CD4-positive, alpha-beta T cell treated with Interleukin-12 subunit alpha and Interleukin-12 subunit beta, for 1 hour (primary cell): ENCODE results near the gene PCAT6.
"Not testable (repeated sequence)": the region's sequence is repeated elsewhere in the genome, so short reads cannot be mapped to it uniquely, and the experiment has no call there.

Experiments
- DNase-seq: peaks from one replicate; pipeline ENCODE4 v3.0.0-alpha.2; 2020

Gene PCAT6

DNA sequence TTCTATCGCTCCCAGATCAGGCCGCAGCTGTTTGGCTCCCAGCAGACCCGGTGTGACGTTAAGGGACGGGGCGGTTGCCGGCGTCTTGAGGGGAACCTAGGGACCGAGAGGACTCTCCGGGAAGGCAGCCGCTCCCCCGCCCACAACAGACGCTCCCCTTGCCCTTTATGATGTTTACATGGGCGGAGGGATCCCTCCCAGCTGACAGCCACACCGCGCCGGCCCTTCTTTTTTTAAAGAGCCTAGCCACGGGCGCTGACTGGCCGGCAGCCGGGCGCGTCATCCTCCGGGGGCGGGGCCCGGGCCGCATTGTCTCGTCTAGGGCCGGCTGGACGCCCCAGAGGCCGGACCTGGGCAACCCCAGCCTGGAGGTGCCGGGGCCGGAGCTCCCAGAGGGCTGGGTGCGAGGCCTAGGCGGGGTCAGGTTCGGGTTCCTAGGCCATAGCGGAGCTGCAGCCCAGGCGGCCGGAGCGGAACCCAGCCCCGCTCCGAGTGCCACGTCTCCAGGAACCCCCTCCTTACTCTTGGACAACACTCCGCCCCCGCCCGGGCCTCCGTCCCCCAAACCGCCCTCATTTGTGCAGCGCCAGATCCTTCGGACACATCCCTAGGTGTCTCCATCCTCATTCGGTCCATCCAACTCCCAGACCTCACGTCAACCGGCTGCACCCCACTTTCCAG lies at the start of gene PCAT6:
Gene PCAT6 (plus strand): TSS at position 340 of the 681 bp plus-strand sequence.
- peak; percentile 91 for DNase-seq

DNA sequence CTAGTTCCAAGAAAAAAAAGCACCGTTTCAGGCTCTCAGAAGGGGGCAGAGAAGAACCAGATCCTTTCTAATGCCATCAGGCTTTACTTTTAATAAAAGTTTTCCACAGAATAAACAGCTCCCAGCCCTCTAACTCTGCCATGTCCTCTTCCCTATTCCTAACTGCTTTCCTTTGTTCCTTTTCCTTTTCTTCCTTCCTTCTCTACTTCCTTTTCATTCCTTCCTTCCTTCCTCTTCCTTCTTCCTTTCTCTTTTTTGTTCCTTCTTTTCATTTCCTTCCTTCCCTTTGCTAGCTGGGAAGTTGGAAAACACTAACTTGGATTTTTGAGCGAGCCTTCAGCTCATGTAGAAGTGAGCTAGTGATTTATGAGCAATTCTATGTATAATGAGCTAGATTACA lies 48.7 kb upstream of the PCAT6 start:
- no peak for DNase-seq

DNA sequence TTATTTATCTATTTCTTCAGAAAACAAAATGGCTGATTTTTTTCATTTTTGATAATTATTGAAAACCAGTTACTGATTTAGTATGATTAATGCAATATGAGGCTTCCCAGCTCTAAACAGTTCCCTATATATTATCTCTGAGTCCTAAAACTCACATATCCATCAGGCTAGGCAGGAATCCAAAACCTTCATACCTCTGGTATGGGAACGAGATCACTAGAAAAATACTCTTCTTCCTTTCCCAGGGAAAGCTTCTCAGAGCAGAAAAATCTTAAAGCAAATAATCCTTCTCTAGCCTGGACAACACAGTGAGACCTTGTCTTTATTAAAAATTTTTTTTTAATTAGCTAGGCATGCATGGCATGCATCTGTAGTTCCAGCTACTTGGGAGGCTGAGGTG lies 45.0 kb upstream of the PCAT6 start:
- DNase-seq, result no peak

DNA sequence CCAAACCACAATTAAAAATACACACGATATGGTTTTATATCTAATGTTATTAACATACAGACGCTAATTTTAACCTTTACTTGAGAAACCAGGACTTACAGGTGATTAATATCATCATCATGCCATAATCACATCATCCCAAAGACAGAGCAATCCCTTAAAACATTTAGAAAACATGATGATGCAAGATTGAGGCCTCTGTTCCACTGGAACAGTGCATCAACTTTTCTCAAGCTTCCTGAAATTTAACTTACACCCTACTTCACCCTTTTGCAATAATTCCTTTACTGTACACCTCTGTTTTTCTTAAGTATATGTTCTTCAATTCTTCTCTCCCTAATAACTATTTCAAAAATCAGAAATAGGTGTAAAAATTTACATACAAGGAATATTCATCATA lies 40.6 kb upstream of the PCAT6 start:
- no peak for DNase-seq

DNA sequence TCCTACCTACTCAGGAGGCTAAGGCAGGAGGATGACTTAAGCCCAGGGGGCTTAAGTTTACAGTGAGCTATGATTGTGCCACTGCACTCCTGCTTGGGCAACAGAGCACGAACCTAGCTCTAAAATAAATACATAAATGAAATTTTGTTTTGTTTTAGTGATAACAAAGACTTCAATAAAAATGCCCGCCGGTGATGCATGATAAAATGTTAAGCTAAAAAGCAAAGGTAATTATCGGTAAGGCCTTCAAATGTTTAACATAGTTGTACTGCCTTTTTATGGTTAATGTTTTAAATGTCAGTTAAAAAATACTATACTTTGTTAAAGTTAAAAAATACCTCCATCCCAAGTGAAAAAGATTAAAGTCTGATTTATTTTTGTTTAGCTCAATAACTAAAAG lies 29.6 kb upstream of the PCAT6 start:
- DNase-seq, result no peak

DNA sequence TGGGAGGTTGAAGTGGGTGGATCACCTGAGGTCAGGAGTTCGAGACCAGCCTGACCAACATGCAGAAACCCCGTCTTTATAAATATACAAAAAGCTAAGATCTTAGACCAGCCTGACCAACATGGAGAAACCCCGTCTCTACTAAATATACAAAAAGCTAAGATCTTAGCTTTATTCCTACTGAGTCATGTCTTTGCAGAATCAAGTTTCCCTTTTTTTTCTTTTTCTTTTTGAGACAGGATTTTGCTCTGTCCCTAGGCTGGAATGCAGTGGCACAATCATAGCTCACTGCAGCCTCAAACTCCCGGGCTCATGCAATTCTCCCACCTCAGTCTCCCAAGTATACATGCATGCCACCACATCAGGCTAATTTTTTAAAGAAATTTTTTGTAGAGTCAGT lies 23.9 kb upstream of the PCAT6 start:
- no peak for DNase-seq

DNA sequence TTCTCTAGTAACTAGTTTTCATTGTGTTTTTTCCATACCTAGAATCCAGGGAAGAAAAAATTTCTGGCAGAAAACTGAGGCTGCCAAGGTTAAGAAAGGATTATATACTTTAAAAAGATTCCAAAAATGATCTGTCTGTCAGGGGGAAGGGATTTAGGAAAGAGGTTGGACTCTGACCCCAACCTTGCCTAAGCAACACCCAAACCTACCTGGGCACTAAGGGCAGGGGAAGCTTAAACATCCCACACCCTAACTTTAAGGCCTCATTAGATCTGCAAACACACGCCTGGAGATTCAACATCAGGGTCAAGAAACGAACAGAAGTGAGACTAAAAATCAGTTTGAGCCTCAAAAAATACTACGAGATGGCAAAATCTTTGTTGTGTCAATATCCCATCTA lies 22.0 kb upstream of the PCAT6 start:
- DNase-seq, result no peak

DNA sequence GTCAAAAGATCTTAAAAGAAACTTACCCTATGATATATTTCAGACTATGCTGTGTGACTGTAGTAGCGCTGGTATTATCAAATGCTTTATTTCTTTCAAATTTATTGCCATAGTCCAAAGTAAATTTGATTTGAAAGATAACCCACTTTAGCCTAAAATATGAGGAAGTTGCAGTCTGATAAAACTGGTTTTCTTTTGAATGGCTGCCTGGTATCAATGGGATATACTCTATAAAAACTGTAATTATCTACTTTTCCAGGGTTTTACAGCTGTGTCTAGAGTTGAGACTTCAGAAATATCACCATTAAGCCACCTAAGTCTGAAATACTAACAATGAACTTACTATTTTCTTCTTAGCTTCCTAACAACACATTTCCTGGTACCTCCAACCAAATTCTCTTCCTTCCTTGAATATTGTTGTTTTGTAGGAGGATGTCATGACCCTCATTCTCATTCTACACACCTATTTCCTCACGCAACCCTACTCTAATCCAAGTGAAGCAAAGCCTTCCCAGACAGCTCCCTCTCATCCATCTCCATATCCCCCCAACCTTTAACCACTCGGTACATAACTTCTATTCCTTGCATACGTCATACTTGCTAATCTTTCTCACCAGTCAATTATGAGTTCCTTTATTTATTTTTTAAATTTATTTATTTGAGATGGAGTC lies 19.5 kb upstream of the PCAT6 start:
- DNase-seq, result no peak

DNA sequence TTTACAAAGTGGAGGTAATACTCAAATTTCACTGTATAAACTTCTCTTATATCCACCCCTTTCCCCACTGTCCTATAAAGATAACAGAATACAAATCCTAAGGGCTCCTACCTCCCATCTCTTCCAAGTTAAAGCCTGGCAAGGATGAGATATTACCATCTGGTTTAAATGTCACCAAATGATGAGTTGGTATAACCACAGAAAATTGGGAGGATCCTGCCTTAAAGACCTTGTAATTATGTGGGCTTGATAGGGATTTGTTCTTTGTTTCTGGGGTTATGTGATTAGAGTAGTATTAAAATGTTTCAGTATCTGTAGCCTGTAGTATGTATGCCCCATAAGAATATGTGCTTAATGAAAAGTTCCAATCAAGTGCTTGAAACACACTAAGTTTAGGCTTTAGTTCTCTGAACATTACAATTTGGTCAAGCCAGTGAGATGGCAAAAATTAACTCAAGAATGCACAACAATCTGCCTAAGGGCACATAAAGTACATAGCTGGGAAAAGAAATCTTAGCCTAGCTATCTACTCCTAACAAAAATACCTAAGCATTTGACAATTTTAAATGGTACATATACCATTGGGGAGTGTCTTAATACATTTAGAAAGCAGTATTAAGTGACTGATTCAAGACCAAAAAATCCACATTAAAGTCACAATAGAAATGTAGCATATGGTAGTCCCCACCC lies 16.6 kb upstream of the PCAT6 start:
- DNase-seq, result no peak

DNA sequence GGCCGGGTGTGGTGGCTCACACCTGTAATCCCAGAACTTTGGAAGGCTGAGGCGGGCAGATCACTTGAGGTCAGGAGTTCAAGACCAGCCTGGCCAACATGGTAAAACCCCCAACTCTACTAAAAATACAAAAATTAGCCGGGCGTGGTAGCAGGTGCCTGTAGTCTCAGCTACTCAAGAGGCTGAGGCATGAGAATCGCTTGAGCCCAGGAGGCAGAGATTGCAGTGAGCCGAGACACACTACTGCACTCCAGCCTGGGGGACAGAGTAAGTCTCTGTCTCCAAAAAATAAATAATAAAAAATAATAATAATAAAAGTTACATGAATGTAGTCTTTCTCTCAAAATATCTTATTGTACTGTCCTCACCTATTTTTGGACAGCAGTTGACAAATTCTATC lies 15.8 kb upstream of the PCAT6 start:
- not testable (repeated sequence) for DNase-seq

DNA sequence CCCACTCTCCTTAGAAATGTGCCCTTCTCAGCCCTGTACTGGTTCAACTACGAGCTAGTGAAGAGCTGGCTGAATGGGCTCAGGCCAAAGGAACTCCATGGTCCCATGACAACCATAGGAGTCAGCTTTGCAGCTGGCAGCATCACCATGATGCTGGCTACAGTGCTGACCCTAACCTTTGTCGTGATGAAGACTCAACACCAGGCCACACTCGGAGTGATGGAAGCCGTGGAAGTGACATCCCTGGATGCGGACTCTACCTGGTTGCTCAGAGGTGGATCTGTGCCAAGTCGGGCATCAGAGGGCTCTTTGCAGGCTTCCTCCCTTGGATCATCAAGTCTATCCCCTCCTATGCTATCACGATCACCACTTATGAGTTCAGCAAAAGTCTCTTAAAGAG lies 14.1 kb upstream of the PCAT6 start:
- no peak for DNase-seq

DNA sequence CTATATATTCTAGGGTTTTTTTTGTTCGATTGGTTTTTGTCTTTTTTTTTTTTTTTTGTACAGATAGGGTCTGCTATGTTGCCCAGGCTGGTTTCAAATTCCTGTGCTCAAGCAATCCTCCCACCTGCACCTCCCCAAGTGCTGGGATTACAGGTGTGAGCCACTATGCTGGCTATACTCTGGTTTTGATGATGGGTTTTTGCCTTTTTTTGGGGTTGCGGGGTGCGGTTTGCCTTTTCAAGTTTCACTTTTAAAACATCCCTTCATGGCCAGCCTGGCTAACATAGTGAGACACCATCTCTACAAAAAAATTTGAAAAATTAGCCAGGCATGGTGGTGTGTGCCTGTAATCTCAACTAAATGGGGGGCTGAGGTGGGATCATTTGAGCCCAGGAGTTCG lies 12.5 kb upstream of the PCAT6 start:
- no peak for DNase-seq

DNA sequence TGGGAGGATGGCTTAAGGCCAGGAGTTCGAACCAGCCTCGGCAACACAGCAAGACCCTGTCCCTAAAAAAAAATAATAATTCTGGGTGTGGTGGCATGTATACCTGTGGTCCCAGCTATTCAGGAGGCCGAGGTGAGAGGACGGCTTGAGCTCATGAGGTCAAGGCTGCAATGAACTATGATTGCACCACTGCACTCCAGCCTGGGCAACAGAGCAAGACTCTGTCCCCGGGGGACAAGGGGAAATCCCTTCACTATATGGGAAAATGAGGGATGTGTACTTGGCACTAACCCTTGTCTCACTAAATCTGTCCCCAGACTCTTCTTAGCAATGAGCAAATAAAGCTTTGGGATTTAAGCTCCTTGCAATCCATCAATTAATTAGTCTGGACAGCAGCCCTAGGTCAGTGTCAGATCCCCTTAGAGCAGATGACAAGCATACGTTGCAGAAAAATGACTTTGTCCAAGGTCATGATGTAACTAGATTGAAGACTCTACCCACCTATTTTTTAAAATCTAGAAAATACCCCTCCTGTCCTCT lies 11.9 kb upstream of the PCAT6 start:
- no peak for DNase-seq

DNA sequence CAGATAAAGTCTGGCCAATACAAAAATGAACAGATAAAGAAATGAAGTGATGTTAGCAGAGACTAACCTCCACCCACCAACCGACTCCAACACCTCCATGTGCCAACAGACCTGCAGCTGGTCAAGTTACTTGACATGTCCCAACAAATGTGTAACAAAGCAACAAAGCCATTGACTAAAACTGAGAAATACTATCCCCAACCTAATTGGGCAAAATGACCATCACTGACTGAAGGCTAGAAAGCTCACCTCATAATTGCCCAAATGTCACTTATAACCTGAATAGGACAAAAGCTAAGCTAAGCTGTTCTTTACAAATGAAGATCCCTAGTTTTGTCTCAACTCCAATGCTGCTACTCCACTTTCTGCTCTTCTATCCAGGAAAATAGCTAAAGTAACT lies 10.0 kb upstream of the PCAT6 start:
- DNase-seq, result no peak

DNA sequence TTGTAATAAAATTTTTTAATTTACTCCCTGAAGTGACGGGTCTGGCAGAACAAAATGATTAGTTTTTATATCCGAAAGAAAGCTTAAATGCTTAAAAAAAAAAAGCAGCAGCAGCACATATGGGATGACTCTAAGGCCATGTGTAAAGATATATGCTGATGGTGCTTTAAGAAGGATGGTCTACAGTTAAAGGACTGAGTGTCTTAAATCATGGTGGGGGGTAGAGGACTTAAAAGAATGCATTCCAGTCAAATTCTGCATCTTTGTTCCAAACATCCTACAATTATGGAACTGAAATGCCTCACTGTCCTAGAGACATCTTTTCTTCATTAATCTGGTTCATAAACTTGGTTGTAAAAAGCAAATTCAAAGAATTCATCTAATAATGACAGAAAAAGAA lies 9.6 kb upstream of the PCAT6 start:
- no peak for DNase-seq

DNA sequence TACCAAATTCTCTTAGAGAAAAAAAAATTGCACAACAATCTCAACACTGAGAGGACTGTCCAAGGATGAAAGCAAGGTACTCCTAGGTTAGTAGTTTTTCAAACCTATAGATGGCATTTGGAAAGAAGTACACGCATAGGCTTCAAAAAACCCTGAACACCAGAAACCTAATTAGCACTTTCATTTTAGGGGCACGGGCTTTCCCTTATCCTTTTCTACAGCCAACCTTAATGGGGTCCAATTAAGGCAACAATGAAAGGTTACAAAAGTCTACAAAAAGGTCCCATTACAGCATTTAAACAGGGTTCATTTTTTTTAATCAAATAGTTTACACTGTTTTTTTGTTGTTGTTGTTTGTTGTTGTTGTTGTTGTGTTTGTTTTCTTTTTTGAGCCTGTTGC lies 8.7 kb upstream of the PCAT6 start:
- DNase-seq, result no peak

DNA sequence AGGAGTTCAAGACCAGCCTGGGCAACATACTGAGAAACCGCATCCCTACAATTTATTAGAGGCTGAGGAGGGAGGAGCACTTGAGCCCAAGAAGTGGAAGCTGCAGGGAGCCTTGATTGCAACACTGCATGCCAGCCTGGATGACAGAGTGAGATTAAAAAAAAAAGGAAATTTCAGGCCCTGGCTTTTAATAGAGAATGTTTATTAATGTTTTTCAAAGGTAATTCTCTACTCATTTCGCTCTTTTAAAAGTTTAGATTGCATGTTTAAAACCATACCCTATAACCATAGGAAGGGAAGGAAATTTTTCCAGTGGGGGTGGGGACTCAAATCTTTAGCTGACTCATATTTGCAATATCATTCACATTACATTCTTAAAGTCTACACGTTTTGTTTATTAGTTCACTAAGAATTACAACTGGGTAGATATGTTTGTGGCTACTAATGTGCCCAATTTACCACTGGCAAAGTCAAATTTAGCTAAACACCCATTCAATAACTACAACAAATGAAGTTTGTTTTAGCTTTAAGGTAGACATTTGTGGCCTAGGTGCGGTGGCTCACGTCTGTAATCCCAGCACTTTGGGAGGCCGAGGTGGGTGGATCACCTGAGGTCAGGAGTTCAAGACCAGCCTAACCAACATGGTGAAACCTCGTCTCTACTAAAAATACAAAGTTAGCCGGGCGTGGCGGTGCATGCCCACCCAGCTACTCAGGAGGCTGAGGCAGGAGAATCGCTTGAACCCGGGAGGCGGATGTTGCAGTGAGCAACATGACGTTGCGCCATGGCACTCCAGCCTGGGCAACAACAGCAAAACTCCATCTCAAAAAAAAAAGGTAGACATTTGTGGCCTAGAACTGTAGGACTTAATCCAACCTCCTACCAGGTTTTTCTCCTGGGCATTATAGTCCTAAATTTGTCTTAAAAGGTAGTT lies 7.5 kb upstream of the PCAT6 start:
- DNase-seq, result no peak

DNA sequence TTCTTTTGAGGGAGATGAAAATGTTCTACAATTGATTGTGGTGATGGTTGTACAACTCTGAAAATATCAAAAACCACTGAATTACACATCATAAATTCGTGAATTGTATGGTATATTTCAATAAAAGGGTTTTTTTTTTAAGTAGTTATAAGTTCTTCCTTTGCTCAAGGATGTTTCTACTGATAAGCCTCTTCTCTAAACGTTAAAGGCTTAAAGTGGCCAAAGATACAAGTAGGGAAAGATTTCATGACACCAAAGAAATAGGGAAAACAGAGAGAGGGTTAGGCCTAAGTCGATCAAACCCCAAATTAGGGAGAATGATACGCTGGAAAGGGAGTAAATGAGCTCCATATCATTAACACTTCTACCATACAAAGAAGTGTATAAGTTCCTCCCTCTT lies 6.6 kb upstream of the PCAT6 start:
- no peak for DNase-seq

DNA sequence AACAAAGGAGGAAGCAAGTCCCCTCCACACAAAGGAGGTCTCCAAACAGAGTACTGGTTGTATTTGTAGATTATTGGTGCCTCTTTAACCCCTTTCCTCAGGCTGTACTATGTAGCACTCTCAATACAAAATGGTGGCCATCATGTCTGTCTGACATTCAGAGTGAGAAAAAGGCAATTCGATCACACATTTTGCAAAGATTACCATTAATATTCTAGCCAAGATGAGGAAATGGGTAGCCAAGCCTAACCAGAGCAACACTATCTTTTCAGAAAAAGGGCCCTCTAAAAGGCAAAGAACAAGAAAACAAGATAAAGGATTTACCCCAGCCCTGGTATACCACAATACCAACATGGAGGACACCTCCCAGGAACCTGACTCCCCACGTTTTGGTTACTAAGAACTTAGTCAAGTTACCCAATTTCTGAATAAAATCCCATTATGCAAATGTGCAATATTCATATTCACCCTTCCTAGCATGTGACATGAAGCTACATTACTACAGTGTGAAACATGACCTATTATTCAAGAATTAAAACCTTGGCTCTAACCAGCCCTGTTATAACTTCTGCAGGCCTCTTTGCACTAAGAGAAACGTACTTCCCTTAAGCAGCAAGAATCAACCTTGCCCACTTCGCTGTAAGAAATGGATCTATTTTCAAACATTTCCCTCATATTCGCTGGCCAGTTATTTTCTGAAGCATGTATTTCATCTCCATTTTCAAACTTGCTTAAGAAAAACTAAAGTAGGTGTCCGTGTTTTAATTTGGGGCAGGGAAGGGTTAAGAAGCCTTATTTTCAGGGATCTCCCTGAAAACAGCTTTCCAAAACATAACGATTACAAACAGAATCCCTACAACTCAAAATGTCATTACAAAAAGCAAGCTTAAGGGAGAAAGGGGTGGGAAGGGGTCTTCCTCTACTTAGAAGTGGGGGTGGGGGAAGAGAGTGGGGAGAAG lies 4.6 kb upstream of the PCAT6 start:
- peak; percentile 11 for DNase-seq

DNA sequence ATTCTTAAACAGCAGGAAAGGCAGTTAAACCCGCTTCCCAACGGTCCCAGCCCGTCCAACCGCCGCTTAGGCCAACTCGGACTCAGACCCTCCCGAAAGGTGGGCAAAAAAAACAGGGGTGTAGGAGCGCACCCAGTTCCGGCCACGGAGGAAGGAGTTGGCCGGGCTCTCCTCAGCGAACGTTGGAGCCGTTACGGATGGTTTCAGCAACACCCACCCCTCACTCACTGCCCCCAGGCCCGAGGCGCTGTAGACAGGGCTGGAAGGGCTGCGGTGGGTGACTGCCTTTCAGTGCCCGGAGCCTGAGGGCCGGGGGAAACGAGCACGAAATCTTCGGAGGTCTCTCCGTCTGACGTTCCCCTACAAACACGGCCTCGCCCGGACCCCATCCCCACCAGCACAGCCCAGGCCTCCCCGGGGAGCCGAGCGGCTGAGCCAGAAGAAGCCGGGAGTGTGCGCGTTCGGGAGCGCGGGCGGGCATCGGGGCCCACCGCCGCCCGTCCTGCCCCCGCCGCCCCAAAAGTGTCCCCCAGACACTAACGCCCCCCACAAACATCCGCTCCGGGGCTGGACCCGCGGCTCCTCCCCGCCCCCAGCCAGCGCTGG lies 3.8 kb upstream of the PCAT6 start:
- DNase-seq, result peak; percentile 4

DNA sequence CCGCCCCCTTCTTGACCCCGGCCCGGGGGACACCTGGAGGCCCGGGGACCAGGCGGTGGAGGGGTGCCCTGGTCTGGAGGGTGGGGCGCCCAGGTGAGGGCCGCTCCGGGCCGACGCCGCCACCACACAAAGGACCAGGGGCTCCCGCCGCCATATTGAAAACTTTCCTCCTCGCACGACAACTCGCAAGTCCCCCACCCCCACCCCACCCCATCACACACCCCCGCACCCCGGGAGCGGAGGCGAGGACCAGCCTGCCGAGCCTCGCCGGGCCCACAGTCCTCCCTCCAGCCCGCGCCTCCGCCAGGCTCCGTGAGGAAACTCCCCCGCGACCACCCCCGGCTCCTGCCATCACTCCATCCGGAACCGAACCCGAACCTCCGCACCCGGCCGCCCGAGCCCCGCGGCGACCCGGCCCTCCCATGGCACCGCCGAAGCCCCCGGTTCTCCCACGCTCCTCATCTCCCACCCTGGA lies 3.3 kb upstream of the PCAT6 start:
- DNase-seq, result peak; percentile 37
